Measurements from ENCODE around the gene TAS1R3.

TAS1R3 gene

GRCh38 chr1:1295154-1295923 lies 35.7 kb upstream of the TAS1R3 start:
- no peak for DNase-seq

DNA sequence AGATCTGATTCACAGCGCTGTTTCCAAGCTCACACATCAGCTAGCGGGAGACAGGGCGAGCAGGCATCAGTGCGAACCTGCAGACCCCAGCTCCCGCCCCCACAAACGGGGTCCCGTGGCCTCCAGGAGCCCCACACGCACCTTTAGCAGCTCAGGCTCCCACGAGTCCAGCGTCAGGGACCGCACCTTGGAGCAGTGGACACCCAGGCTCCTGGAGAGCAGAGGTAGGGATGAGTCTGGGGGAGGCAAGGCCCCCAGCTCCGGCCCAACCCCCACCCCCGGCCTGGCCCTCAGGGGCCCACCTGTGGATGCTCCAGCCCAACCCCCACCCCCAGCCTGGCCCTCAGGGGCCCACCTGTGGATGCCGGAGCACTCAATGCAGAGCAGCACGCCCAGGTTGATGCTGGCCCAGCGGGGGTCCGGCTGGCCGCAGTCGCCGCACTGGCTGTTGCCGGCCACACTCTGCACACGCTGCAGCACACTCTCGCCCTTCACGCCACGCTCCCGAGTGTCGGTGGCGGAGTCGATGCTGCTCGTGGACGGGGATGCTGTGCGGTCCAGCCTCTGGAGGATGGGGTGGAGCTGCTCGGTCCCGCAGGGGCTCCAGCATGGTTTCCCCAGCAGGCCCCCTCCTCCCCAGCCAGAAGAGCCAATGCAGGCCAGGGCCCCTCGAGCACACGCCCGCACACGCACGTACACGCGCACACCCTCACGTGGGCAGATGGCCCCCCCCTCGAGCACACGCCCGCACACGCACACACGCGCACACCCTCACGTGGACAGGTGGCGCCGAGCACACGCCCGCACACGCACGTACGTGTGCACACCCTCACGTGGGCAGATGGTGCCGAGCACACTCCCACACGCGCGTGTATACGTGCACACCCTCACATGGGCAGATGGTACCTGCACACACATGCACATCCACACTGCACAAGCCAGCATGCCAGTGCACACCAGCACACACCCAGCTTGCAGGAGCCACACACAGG lies 34.7 kb upstream of the TAS1R3 start:
- DNase-seq, result no peak

DNA sequence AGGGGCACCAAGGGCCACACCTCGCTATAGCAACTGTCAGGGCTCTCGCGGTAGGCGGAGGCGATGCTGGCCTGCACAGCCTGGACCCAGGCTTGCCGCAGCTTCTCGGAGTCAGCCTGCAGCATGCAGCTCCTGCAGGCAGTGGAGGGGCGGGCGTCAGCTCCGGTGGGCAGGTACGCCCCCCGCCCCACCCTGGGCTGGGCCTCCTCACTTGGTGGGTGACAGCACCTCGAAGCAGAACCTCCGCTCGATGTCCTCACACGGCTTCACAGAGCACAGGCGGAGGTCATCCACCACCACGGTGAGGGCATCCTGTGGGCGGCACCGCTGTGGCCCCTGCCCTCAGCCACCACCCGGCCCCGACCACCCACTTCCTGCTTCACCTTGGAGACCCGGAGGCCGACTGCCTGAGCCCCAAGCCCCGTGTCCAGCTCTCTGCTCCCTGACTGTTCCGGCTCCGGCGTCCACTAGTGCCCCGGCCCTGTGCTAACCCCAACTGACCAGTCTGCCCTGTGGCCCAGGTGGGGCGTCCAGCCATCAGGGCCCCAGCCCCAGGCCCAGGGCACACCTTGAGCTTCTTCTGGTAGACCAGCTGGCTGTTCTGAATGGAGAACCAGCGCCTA lies 33.2 kb upstream of the TAS1R3 start:
- no peak for DNase-seq

DNA sequence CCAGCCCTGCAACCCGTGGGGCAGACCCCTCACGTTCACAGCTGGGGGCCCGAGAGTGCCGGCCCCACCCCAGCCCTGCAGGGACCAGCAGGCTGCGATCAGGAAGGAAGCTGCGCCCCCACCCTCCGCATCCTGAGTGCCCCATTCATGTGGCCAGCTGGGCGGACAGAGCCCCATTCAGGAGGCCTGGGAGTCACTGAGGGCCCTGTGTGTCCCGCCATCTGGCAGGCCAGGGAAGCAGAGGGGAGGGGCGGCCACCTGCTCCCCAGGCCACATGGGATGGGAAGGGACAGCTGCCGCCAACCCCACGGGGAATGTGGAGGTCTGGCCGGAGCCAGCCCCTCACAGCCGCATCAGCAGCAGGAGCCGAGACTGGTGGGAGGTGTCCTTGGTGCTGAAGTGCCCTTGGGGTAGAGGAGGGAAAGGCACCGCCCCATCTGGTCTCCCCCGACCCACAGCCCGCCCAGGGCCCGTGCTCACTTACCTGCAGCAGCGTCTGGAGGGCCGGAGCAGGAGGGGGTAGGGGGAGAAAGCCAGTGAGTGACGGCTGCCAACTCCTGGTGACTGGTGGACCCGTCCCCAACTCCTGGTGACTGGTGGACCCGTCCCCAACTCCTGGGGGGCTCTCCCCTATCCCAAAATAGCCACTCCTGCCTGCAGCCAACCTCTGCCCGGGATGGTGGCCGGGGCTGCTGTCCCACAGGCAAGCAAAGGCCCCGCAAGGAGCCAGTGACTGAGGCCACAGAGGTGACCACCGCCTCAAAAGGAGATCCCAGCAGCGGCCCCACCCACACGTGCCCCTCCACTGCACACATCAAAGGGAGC lies 32.0 kb upstream of the TAS1R3 start:
- DNase-seq, result no peak

GRCh38 chr1:1299686-1300351 lies 31.3 kb upstream of the TAS1R3 start:
- DNase-seq, result no peak

- DNase-seq, result no peak
Observed at GRCh38 chr1:1300352-1300739, 30.7 kb upstream of the TAS1R3 start.

GRCh38 chr1:1302006-1302430 lies 29.1 kb upstream of the TAS1R3 start:
- DNase-seq, result no peak

- DNase-seq, result no peak
Observed at GRCh38 chr1:1302951-1303509, 28.1 kb upstream of the TAS1R3 start.

DNA sequence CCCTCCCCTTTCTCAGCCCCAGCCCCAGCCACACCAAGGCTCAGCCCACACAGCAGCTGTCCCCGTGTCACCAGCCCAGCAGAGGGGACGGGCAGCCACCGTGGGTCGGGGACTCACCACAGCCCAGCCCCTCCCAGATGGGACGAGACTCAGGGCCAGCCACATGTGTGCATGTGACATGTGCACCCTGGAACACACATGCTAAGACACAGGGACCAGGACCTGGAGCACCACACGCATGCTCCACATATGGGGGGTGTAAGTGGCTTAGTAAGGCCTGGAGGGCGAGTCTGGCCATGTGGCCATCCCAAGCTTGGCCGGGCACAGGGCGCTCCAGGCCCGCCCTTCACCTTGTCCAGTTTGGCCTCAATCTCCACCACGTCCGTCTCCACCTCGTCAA lies 27.3 kb upstream of the TAS1R3 start:
- DNase-seq, result no peak

GRCh38 chr1:1304331-1305299 lies 26.5 kb upstream of the TAS1R3 start:
- no peak for DNase-seq

- DNase-seq, result peak; percentile 88
Observed at GRCh38 chr1:1305300-1306069, 25.6 kb upstream of the TAS1R3 start.

DNA sequence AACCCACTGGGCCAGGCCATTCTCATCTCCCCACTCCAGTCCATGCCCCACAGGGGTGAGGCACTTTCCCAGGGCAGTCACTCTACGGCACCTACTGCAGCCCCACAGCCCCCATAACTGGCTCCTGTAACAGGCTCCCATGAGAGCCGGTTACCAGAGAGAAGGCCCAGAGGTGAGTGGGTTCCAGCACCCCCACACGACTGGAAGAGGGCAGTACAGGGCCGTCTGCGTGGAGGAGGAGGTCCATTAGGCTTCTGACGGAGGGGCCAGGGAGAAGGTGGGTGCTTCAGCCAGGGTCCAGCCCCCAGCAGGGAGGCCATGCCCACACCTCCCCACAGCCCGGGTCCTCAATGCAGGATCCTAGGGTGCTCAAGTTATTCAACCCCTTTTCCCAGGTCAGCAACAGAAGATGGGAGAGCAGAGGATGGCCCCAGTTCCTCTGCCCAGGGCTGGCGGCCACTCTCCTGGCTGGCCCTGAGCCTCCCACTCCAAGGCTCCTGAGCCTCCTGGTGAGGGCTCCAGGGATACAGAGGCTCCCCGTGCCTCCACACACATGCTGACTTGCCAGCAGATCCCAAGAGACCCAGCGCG lies 24.9 kb upstream of the TAS1R3 start:
- DNase-seq, result no peak

DNA sequence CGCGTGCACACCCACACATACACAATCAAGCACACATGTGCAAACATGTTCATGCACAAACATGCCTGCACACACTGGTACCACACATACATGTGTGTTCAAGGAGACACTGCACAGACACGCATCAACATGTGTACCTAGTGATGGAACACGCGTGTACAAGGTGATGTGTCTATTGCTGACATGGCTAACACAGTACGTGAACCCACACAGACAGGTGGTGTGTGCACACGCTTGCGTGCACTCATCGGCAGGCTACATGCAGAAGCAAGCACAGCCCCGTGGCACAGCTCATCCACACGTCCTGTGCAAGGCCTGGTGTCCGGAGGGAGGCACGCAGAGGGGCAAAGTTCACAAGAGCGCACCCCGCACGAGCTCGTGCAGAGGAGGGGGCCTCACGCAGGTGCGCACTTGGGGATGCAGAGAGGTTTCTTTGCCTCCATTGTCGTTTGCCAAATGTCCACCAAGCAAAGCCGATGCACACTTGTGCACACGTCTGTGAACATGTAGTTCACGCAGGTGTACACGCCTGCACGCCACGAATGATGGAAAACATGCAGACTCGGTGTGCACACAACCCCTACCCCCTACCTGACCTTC lies 24.3 kb upstream of the TAS1R3 start:
- peak; percentile 68 for DNase-seq

GRCh38 chr1:1307261-1307922 lies 23.7 kb upstream of the TAS1R3 start:
- DNase-seq, result no peak

DNA sequence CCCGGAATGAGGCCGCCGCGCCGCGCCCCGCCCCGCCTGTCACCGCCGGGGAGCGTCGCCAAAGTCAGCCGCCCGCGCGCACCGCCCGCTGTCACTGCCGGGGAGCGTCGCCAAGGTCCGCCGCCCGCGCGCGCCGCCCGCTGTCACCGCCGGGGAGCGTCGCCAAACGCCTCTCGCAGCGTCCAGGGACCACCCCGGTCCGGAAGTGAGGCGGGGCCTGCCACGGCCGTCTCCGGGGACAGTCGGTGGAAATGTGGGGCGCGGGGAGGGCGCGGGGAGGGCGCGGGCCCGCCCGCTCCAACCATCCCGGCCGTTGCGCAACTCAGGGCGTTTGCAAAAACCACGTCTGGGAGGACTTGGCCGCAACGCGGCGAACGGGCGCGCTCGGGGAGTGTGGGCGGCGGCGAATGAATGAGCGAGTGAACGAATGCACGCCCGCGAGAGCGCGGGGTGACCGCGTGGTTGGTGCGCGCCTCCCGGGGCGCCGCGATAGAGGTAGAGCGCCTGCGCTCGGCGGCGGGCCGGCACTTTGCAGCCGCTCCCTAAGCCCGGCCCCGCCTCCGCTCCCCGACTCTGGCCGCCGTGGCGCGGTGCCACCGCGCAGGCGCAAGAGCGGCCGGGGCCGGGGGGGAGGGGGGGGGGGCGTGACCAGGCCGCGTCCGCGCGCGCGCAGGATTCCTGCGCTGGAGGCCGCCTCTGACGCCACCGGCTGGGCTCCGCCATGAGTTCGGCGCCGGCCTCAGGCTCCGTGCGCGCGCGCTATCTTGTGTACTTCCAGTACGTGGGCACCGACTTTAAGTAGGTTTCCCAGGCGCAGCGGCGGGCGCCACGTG lies 22.9 kb upstream of the TAS1R3 start, which contains the start of the genes ACAP3 and PUSL1:
Gene ACAP3 (minus strand): TSS at position 8 of the 833 bp plus-strand sequence. CDS start 115 bp downstream, outside the sequence.
Gene PUSL1 (plus strand): TSS at position 675 of the 833 bp plus-strand sequence. CDS start 47 bp downstream, at position 722.
- peak; percentile 96 for DNase-seq

- no peak for DNase-seq
Observed at GRCh38 chr1:1308756-1309250, 22.3 kb upstream of the TAS1R3 start.
